ENCODE measurements around the gene GPA33. TPM values are rescaled to one million over a fixed set of nuclear protein-coding genes. Genes with fewer than 3 reads are reported as not detected.

Gene GPA33, protein sequence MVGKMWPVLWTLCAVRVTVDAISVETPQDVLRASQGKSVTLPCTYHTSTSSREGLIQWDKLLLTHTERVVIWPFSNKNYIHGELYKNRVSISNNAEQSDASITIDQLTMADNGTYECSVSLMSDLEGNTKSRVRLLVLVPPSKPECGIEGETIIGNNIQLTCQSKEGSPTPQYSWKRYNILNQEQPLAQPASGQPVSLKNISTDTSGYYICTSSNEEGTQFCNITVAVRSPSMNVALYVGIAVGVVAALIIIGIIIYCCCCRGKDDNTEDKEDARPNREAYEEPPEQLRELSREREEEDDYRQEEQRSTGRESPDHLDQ
- total RNA-seq, result not detected in 2 replicates
- long read RNA-seq, result 0 reads

DNA sequence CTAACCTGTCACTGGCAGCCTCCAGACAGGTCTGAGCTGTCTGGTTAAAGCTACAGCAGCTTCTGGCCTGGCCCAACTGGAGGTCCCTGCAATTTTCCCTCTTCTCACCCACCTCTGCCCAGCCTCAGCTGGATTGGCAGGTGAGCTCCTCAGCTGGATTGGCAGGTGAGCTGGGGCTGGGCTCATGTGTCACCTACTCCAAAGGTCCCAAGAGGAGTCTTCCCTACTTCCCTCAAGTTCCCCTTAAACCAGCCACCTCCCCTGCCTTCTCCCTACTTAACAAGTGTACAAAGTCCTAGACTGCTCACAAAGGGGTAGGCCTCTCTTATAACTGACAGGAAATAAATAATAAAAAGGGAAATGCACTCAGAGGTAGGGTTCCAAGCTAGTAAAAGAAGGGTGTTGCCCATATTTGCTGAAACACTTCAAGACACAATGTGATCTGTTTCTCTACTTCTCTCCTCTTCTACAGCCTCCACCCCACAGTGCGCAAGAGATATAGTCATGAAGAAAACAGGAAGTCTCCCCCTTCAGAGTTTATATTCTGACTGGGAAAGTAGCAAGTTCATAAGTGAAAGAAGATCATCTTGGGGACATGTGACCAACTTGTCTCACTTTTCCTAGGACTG, at the start of gene GPA33:
Gene GPA33, minus strand, starts transcription at position 64 of the 629 bp plus-strand sequence. CDS start 90 bp downstream, outside the sequence.
- Mint-ChIP-seq H3K27ac (ENCODE audit: unreplicated experiment) (no peak within 1 kb of the TSS), H3K9me3 (ENCODE audit: unreplicated experiment) (no peaks in the 10 kb centered on the region), H3K4me3 (ENCODE audit: unreplicated experiment) (no peak within 1 kb of the TSS), H3K36me3 (ENCODE audit: unreplicated experiment) (no peaks in the 10 kb centered on the region), H3K4me1 (ENCODE audit: unreplicated experiment) (peaks cover 26% of the 10 kb centered on the region), H3K27me3 (ENCODE audit: unreplicated experiment) (peaks cover 17% of the 10 kb centered on the region)
- no peak for DNase-seq (ENCODE audit: extremely low spot score, unreplicated experiment)
- TF ChIP-seq, protein P1, sequence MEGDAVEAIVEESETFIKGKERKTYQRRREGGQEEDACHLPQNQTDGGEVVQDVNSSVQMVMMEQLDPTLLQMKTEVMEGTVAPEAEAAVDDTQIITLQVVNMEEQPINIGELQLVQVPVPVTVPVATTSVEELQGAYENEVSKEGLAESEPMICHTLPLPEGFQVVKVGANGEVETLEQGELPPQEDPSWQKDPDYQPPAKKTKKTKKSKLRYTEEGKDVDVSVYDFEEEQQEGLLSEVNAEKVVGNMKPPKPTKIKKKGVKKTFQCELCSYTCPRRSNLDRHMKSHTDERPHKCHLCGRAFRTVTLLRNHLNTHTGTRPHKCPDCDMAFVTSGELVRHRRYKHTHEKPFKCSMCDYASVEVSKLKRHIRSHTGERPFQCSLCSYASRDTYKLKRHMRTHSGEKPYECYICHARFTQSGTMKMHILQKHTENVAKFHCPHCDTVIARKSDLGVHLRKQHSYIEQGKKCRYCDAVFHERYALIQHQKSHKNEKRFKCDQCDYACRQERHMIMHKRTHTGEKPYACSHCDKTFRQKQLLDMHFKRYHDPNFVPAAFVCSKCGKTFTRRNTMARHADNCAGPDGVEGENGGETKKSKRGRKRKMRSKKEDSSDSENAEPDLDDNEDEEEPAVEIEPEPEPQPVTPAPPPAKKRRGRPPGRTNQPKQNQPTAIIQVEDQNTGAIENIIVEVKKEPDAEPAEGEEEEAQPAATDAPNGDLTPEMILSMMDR (IDR thresholded peaks at IDR 0.05), result no peak

DNA sequence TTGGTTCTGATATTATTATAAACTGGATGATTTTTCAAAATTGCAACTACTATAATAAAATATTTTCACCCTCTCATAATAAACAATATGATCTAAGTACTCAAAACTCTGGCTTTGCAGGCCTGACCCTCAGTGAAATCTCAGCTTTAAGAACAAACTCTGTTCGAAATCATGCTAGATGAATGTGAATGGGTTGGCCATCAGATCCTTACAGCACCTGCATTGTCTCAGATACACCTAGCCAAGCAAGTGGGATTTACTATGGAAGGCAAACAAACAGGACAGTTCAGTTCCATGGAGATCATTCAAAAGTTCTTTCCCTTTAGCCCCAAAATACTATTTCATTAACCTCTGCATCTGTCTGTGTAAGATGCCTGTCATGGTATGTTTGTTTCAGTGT, 48.5 kb upstream of the GPA33 start:
- H3K9me3 Mint-ChIP-seq (ENCODE audit: unreplicated experiment), result no peaks in the 10 kb centered on the region
- no peak overlapping the region for H3K4me3 Mint-ChIP-seq (ENCODE audit: unreplicated experiment)
- no peaks in the 10 kb centered on the region for H3K36me3 Mint-ChIP-seq (ENCODE audit: unreplicated experiment)
- TF ChIP-seq, protein P1 (IDR thresholded peaks at IDR 0.05), result no peak
- no peaks in the 10 kb centered on the region for H3K27me3 Mint-ChIP-seq (ENCODE audit: unreplicated experiment)
- DNase-seq (ENCODE audit: extremely low spot score, unreplicated experiment), result no peak
- no peak overlapping the region for H3K27ac Mint-ChIP-seq (ENCODE audit: unreplicated experiment)
- peaks cover 33% of the 10 kb centered on the region for H3K4me1 Mint-ChIP-seq (ENCODE audit: unreplicated experiment)

DNA sequence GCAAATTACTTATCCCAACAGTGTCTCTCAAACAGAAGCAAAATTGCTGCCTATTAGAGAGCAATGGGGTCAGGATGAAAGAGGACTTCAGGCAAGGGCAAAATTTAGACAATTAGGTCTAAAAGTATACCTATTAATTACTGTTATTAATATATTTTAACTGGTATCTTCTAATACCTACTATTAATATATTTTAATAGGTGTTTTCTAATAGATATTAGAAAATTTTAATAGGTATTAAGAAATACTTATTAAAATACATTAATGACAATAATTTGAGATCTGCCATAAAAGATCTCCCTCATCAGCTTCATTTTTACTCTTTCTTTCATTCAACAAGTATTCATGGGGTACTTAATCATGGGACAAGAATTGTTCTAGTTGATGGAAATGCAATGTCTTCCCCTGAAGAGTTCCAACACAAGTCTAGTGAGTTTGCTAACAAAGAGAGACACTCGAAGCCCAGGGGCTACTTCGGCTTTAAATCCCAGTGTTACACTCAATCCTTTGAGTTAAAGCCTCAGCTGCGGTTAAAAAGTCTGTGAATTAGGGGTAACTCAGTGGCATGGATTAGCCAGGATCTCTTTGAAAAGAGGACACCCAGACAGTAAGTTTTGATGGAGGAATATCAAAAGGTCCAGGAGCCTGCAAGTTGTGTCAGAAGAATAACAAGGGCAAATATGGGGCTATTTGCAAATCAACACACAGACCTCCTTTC, 47.8 kb upstream of the GPA33 start:
- DNase-seq (ENCODE audit: extremely low spot score, unreplicated experiment), result no peak
- H3K9me3 Mint-ChIP-seq (ENCODE audit: unreplicated experiment), result no peaks in the 10 kb centered on the region
- TF ChIP-seq, protein P1 (IDR thresholded peaks at IDR 0.05), result no peak
- H3K27ac Mint-ChIP-seq (ENCODE audit: unreplicated experiment), result peak overlapping the region; percentile 60
- peaks cover 33% of the 10 kb centered on the region for H3K4me1 Mint-ChIP-seq (ENCODE audit: unreplicated experiment)
- no peaks in the 10 kb centered on the region for H3K36me3 Mint-ChIP-seq (ENCODE audit: unreplicated experiment)
- no peak overlapping the region for H3K4me3 Mint-ChIP-seq (ENCODE audit: unreplicated experiment)
- no peaks in the 10 kb centered on the region for H3K27me3 Mint-ChIP-seq (ENCODE audit: unreplicated experiment)

DNA sequence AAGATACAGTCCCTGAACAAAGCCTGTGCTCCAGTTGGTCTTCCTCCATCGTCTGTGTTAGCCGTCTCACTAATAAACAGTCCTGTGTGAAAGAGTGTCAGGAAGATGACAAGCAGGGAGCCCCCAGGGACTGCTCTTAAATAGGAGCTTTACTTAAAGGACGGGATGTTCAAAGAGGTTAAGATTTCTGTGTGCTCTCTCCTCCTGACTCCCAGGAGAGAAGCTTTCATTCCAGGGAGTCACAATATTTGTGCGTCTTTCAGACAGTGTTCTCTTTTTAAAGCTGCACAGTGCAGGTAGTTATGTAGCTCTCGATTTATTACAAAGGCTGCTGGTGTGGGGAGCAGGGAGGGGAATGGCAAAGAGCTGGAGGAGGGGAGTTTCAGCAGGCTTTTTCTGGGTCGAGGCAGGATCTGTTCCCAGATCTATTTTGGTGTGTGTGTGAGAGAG, 47.2 kb upstream of the GPA33 start:
- Mint-ChIP-seq H3K27me3 (ENCODE audit: unreplicated experiment) (no peaks in the 10 kb centered on the region), H3K9me3 (ENCODE audit: unreplicated experiment) (no peaks in the 10 kb centered on the region), H3K36me3 (ENCODE audit: unreplicated experiment) (no peaks in the 10 kb centered on the region), H3K4me3 (ENCODE audit: unreplicated experiment) (no peak overlapping the region), H3K4me1 (ENCODE audit: unreplicated experiment) (peaks cover 33% of the 10 kb centered on the region), H3K27ac (ENCODE audit: unreplicated experiment) (peak overlapping the region; percentile 60)
- TF ChIP-seq, protein P1 (IDR thresholded peaks at IDR 0.05), result no peak
- DNase-seq (ENCODE audit: extremely low spot score, unreplicated experiment), result no peak

DNA sequence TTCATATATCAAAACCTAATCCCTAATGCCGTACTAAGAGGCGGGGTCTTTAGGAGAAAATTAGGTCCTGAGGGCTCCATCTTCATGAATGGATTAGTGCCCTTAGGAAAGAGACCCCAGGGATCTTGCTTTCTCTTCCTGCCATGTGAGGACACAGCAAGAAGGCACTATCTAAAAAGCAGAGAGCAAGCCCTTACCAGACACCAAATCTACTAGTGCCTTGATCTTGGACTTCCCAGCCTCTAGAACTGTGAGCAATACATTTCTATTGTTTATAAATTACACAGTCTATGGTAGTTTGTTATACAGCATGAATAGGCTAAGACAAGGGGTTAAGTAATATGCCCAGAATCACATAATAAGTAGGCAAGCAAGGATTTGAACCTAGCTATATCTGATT, 46.6 kb upstream of the GPA33 start:
- Mint-ChIP-seq H3K9me3 (ENCODE audit: unreplicated experiment) (no peaks in the 10 kb centered on the region), H3K27me3 (ENCODE audit: unreplicated experiment) (no peaks in the 10 kb centered on the region), H3K4me3 (ENCODE audit: unreplicated experiment) (no peak overlapping the region), H3K36me3 (ENCODE audit: unreplicated experiment) (no peaks in the 10 kb centered on the region), H3K27ac (ENCODE audit: unreplicated experiment) (peak overlapping the region; percentile 60), H3K4me1 (ENCODE audit: unreplicated experiment) (peaks cover 33% of the 10 kb centered on the region)
- TF ChIP-seq, protein P1 (IDR thresholded peaks at IDR 0.05), result no peak
- no peak for DNase-seq (ENCODE audit: extremely low spot score, unreplicated experiment)

Data from osteocyte (in vitro differentiated cells).